ENCODE data around the gene RHBDL1.

RHBDL1 gene

GRCh38 chr16:676913-677312 lies 1.4 kb downstream of the RHBDL1 start:
- DNase-seq (no peak), ATAC-seq (replicated peaks) (no peak)
- Mint-ChIP-seq H3K4me1 (ENCODE audit: low read depth in 2 of 2) (peaks cover 11 to 26% of the 10 kb centered on the region in 2 donors), H3K27me3 (peaks cover 0 to 6% of the 10 kb centered on the region in 2 donors), H3K27ac (no peak overlapping the region), H3K4me3 (no peak overlapping the region), H3K36me3 (ENCODE audit: insufficient read depth) (peaks cover 11% of the 10 kb centered on the region), H3K9me3 (no peaks in the 10 kb centered on the region)

- Mint-ChIP-seq H3K4me3 (peak overlapping the region in 1 of 2 donors; percentile 45), H3K9me3 (no peaks in the 10 kb centered on the region), H3K36me3 (ENCODE audit: insufficient read depth) (peaks cover 17% of the 10 kb centered on the region), H3K4me1 (ENCODE audit: low read depth in 2 of 2) (peaks cover 11 to 31% of the 10 kb centered on the region in 2 donors), H3K27ac (no peak overlapping the region), H3K27me3 (peaks cover 0 to 6% of the 10 kb centered on the region in 2 donors)
- no peak for DNase-seq
- ATAC-seq (replicated peaks) = no peak
Observed at GRCh38 chr16:677316-678190, 2.1 kb downstream of the RHBDL1 start.

- H3K9me3 Mint-ChIP-seq = no peaks in the 10 kb centered on the region
- H3K27ac Mint-ChIP-seq = peak overlapping the region in 1 of 2 donors; percentile 62
- peaks cover 11 to 35% of the 10 kb centered on the region in 2 donors for H3K4me1 Mint-ChIP-seq (ENCODE audit: low read depth in 2 of 2)
- no peak for DNase-seq
- no peak for ATAC-seq (replicated peaks)
- H3K4me3 Mint-ChIP-seq = peak overlapping the region; percentile 75 to 78
- peaks cover 0 to 6% of the 10 kb centered on the region in 2 donors for H3K27me3 Mint-ChIP-seq
- H3K36me3 Mint-ChIP-seq (ENCODE audit: insufficient read depth) = peaks cover 24% of the 10 kb centered on the region
Observed at GRCh38 chr16:678209-678857, 2.9 kb downstream of the RHBDL1 start.

DNA sequence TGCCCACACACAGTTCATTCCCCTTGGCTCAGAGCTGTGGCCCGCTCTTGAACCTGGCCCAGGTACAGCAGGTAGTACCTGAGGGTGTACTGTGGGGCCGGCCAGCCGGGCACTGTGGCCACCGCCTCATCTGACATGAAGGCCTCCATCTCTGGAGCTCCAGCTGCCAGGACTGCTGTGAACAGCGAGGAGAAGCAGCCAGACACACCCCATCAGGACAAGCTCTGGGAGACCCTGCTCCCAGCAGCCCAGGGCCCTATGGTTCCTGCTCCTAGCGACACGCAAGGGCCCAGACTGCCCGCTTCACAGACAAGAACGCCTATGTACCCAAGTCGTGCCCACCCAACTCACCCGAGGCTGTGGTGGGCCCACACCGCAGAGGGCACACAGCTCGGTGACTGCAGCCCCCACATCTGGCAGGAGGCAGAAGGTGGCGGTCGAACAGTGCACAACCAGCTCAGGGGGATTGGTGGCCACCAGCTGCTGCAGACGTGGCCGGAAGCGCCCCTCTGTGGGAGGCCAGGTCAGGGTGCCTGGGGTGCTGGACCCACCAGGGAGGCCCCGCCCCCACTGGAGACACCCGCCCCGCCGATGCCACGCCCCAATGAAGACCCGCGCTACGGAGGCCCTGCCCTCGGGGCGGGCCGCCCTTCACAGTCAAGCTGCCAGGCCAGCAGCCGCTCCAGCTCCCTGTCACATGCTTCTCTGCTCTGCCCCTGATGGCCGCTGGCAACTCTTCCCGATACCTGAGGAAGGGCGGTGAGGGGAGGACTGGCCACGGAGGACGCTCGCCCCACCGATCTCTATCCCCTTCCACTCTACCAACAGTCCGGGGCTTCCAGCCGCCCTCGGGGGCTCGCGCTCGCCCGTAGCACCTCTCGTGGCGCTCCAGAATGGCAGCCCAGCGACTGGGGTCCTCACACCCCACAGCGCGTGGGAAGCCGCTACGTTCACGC lies 3.7 kb downstream of the RHBDL1 start:
- Mint-ChIP-seq H3K27me3 (peaks cover 0 to 6% of the 10 kb centered on the region in 2 donors), H3K4me1 (ENCODE audit: low read depth in 2 of 2) (peaks cover 11 to 36% of the 10 kb centered on the region in 2 donors), H3K9me3 (no peaks in the 10 kb centered on the region), H3K36me3 (ENCODE audit: insufficient read depth) (peaks cover 31% of the 10 kb centered on the region), H3K27ac (peak overlapping the region; percentile 25 to 62), H3K4me3 (peak overlapping the region; percentile 75 to 78)
- ATAC-seq (replicated peaks) (peak; percentile 6), DNase-seq (peak in 2 of 3 experiments; percentile 33 to 35)

DNA sequence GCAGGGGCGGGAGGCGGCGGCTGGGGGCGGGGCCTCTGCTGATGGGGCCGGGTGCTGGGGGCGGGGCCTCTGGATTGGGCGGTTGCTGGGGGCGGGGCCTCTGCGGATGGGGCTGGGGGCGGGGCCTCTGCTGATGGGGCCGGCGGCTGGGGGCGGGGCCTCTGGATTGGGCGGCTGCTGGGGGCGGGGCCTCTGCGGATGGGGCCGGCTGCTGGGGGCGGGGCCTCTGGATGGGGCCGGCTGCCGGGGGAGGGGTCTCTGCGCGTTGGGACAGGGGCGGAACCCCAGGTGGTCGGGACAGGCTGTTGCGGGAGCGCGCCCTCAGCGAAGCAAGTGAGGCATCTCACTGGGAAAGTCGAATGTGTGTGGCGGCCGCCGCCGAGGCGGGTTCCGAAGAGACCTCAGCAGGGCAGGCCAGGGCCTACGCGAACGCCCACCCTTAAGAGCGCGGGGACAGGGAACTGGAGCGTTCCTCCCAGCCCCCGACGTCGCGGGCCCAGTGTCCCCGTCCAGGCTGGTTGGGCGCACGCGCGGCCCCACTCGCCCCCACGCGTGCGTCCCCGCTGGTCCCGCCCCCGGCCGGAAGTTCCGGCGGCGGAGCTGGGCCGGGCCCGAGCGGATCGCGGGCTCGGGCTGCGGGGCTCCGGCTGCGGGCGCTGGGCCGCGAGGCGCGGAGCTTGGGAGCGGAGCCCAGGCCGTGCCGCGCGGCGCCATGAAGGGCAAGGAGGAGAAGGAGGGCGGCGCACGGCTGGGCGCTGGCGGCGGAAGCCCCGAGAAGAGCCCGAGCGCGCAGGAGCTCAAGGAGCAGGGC lies 4.5 kb downstream of the RHBDL1 start, which contains the start of gene STUB1:
TSS of gene STUB1 (plus strand) at position 597 of the 811 bp plus-strand sequence. CDS start at position 713, 116 bp downstream.
- Mint-ChIP-seq H3K9me3 (no peaks in the 10 kb centered on the region), H3K4me3 (peak within 1 kb of the TSS; percentile 75 to 78), H3K27me3 (peaks cover 0 to 3% of the 10 kb centered on the region in 2 donors), H3K27ac (peak within 1 kb of the TSS; percentile 44 to 62), H3K36me3 (ENCODE audit: insufficient read depth) (peaks cover 35% of the 10 kb centered on the region), H3K4me1 (ENCODE audit: low read depth in 2 of 2) (peaks cover 10 to 35% of the 10 kb centered on the region in 2 donors)
- DNase-seq (peak; percentile 70 to 76 (median 76)), ATAC-seq (replicated peaks) (peak; percentile 48)

- Mint-ChIP-seq H3K4me3 (peak overlapping the region; percentile 75 to 78), H3K9me3 (no peaks in the 10 kb centered on the region), H3K27ac (peak overlapping the region in 1 of 2 donors; percentile 32), H3K4me1 (ENCODE audit: low read depth in 2 of 2) (peaks cover 7 to 33% of the 10 kb centered on the region in 2 donors), H3K36me3 (ENCODE audit: insufficient read depth) (peaks cover 35% of the 10 kb centered on the region), H3K27me3 (no peaks in the 10 kb centered on the region)
- no peak for ATAC-seq (replicated peaks)
- DNase-seq = no peak
Observed at GRCh38 chr16:680625-680945, 5.1 kb downstream of the RHBDL1 start.

GRCh38 chr16:680967-681745 lies 5.7 kb downstream of the RHBDL1 start:
- DNase-seq = no peak

DNA sequence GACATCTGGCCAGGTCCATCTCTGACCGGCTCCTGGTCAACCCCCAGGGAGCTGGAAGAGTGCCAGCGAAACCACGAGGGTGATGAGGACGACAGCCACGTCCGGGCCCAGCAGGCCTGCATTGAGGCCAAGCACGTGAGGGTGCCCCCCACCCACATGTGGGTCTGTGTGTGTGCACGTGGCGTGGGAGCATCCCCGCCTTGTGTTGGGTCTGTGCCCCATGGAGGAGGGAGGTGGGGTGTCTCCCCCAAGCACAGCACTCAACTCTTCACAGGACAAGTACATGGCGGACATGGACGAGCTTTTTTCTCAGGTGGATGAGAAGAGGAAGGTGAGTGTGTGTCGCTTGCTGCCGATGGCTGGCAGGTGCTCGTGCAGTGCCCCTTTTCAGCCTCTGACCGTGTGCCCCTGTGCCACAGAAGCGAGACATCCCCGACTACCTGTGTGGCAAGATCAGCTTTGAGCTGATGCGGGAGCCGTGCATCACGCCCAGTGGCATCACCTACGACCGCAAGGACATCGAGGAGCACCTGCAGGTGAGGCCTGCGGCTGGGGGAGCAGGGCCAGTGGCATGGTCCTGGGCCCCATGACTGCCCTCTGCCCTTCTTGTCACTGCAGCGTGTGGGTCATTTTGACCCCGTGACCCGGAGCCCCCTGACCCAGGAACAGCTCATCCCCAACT lies 6.4 kb downstream of the RHBDL1 start:
- no peaks in the 10 kb centered on the region for H3K27me3 Mint-ChIP-seq
- H3K4me3 Mint-ChIP-seq = peak overlapping the region; percentile 75 to 78
- no peaks in the 10 kb centered on the region for H3K9me3 Mint-ChIP-seq
- H3K36me3 Mint-ChIP-seq (ENCODE audit: insufficient read depth) = peaks cover 35% of the 10 kb centered on the region
- peak overlapping the region in 1 of 2 donors; percentile 32 for H3K27ac Mint-ChIP-seq
- ATAC-seq (replicated peaks) (no peak), DNase-seq (no peak)
- H3K4me1 Mint-ChIP-seq (ENCODE audit: low read depth in 2 of 2) = peaks cover 7 to 36% of the 10 kb centered on the region in 2 donors

More at GRCh38 chr16:680967-681745, 5.7 kb downstream of the RHBDL1 start:
- Mint-ChIP-seq H3K36me3 (ENCODE audit: insufficient read depth) (peaks cover 35% of the 10 kb centered on the region), H3K27ac (peak overlapping the region; percentile 32 to 44), H3K4me3 (peak overlapping the region; percentile 75 to 78), H3K9me3 (no peaks in the 10 kb centered on the region), H3K27me3 (no peaks in the 10 kb centered on the region), H3K4me1 (ENCODE audit: low read depth in 2 of 2) (peaks cover 7 to 37% of the 10 kb centered on the region in 2 donors)
- ATAC-seq (replicated peaks) = no peak

GRCh38 chr16:682493-683395 lies 7.3 kb downstream of the RHBDL1 start:
- Mint-ChIP-seq H3K4me1 (ENCODE audit: low read depth in 2 of 2) (peaks cover 7 to 35% of the 10 kb centered on the region in 2 donors), H3K27me3 (no peaks in the 10 kb centered on the region), H3K9me3 (no peaks in the 10 kb centered on the region), H3K4me3 (peak overlapping the region; percentile 75 to 78), H3K27ac (peak overlapping the region; percentile 65 to 83), H3K36me3 (ENCODE audit: insufficient read depth) (peaks cover 35% of the 10 kb centered on the region)
- no peak for DNase-seq
- ATAC-seq (replicated peaks) = no peak

GRCh38 chr16:683396-684070 lies 8.1 kb downstream of the RHBDL1 start:
- Mint-ChIP-seq H3K9me3 (no peaks in the 10 kb centered on the region), H3K27me3 (no peaks in the 10 kb centered on the region), H3K4me3 (peak overlapping the region; percentile 75 to 78), H3K27ac (peak overlapping the region; percentile 65 to 83), H3K4me1 (ENCODE audit: low read depth in 2 of 2) (peaks cover 7 to 35% of the 10 kb centered on the region in 2 donors), H3K36me3 (ENCODE audit: insufficient read depth) (peaks cover 35% of the 10 kb centered on the region)
- no peak for ATAC-seq (replicated peaks)
- DNase-seq = no peak

Measured in effector memory CD8-positive, alpha-beta T cell (primary cell).